PC-3 (cell line): ENCODE data around the gene SMIM27.
"Not testable (repeated sequence)": the region's sequence is repeated elsewhere in the genome, so short reads cannot be mapped to it uniquely, and the experiment has no call there.

ENCODE experiments used
- EZH2phosphoT487 ChIP-seq: fragments of 300-600 bp; sonication (generic); IDR thresholded peaks from 2 replicates; pipeline ENCODE4 v1.6.1; 2018; ENCODE audit warnings: mild to moderate bottlenecking, antibody characterized with exemption, low read length, borderline replicate concordance
- TF ChIP-seq, protein P1 (sequence below): fragments of 300-600 bp; sonication (generic); conservative IDR thresholded peaks from 2 replicates; pipeline ENCODE4 v1.5.1; 2017; ENCODE audit warnings: antibody characterized with exemption, low read depth, mild to moderate bottlenecking, low read length

DNA sequence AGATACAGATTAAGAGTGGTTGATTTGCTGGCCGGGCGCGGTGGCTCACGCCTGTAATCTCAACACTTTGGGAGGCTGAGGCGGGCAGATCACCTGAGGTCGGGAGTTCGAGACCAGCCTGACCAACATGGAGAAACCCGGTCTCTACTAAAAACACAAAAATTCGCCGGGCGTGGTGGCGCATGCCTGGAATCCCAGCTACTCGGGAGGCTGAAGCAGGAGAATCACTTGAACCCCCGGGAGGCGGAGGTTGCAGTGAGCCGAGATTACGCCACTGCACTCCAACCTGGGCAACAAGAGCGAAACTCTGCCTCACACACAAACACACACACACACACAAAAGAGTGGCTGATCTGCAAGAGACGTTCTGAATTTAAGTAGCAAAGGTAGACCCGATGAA, 3.9 kb upstream of the SMIM27 start:
- TF ChIP-seq, protein P1, sequence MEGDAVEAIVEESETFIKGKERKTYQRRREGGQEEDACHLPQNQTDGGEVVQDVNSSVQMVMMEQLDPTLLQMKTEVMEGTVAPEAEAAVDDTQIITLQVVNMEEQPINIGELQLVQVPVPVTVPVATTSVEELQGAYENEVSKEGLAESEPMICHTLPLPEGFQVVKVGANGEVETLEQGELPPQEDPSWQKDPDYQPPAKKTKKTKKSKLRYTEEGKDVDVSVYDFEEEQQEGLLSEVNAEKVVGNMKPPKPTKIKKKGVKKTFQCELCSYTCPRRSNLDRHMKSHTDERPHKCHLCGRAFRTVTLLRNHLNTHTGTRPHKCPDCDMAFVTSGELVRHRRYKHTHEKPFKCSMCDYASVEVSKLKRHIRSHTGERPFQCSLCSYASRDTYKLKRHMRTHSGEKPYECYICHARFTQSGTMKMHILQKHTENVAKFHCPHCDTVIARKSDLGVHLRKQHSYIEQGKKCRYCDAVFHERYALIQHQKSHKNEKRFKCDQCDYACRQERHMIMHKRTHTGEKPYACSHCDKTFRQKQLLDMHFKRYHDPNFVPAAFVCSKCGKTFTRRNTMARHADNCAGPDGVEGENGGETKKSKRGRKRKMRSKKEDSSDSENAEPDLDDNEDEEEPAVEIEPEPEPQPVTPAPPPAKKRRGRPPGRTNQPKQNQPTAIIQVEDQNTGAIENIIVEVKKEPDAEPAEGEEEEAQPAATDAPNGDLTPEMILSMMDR, result not testable (repeated sequence)
- TF ChIP-seq EZH2phosphoT487, result not testable (repeated sequence)
